C4-2B (cell line): Measurements from ENCODE around the gene VASH2.

Experiments
- H3K27ac ChIP-seq: fragments of 450-650 bp; 2 replicates; pipeline ENCODE4 v1.5.1; 2017
- ZFX ChIP-seq: fragments of 450-650 bp; IDR thresholded peaks from 2 replicates; pipeline ENCODE4 v1.6.1; 2017
- TF ChIP-seq, protein P1 (sequence below): fragments of 450-650 bp; conservative IDR thresholded peaks from 2 replicates; pipeline ENCODE4 v1.5.1; 2017; ENCODE audit warnings: mild to moderate bottlenecking

The VASH2 gene

DNA sequence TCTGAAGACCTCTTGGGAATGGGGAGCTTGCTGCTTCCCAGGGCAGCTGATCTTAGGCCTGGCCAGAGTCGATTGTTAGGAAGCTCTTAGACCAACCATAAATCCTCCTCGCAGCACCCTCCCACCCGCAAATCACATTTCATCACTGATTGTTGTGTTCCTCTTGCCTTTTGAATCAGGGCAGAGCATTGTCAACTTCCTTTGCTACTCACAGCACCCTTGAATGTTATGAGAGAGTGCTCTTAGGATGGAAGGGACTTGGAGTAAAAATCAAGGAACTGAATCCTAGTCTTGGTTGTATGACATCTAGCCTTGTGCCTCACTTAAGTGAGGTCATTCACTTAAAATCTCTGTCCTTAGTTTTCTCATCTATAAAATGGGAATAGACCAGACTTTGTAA, 3.0 kb downstream of the VASH2 start:
- no peak for TF ChIP-seq ZFX
- TF ChIP-seq, protein P1, sequence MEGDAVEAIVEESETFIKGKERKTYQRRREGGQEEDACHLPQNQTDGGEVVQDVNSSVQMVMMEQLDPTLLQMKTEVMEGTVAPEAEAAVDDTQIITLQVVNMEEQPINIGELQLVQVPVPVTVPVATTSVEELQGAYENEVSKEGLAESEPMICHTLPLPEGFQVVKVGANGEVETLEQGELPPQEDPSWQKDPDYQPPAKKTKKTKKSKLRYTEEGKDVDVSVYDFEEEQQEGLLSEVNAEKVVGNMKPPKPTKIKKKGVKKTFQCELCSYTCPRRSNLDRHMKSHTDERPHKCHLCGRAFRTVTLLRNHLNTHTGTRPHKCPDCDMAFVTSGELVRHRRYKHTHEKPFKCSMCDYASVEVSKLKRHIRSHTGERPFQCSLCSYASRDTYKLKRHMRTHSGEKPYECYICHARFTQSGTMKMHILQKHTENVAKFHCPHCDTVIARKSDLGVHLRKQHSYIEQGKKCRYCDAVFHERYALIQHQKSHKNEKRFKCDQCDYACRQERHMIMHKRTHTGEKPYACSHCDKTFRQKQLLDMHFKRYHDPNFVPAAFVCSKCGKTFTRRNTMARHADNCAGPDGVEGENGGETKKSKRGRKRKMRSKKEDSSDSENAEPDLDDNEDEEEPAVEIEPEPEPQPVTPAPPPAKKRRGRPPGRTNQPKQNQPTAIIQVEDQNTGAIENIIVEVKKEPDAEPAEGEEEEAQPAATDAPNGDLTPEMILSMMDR, result no peak
- no peak overlapping the region for H3K27ac ChIP-seq

DNA sequence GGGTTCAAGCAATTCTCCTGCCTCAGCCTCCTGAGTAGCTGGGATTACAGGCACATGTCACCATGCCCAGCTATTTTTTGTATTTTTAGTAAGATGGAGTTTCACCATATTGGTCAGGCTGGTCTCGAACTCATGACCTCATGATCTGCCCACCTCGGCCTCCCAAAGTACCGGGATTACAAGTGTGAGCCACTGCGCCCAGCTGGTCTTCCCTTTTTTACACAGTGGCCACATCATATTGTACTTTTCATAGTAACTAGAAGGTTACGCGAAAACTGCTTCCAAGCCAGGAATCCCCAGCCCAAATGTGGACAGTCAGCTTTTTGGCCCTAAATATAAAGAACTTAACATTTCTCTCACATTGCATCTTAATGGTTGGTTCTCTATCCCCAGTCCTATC, 4.2 kb downstream of the VASH2 start:
- H3K27ac ChIP-seq, result no peak overlapping the region

DNA sequence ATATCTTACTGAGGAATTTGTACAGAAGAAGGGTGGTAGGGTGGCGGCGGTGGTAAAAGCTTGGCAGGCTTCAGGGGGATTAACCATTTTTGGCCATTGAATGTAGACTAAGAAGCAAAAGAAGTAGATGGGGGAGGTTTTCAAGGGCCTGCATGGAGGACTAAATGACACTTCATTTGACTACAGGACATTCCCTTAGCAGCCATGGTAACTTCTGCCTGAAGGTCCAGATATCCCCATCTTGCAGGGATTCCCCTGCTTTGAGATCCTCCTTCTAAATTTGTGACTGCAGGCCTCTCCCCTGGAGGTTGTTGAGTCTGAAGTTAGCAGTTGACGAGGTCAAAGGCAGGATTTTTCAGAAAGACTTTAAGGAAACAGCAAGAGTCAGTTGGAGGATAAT, 4.8 kb downstream of the VASH2 start:
- H3K27ac ChIP-seq, result no peak overlapping the region
- TF ChIP-seq, protein P1, result no peak
- TF ChIP-seq ZFX, result no peak

More for the DNA sequence above, 4.2 kb downstream of the VASH2 start:
- TF ChIP-seq, protein P1, result no peak
- no peak for TF ChIP-seq ZFX

GRCh38 chr1:212955961-212956620, 5.8 kb downstream of the VASH2 start:
- TF ChIP-seq, protein P1, result no peak
- TF ChIP-seq ZFX, result no peak
- no peak overlapping the region for H3K27ac ChIP-seq

- TF ChIP-seq, protein P1, result no peak
- no peak for TF ChIP-seq ZFX
Observed at GRCh38 chr1:212957546-212957945, 7.2 kb downstream of the VASH2 start.

GRCh38 chr1:212958175-212958574, 7.8 kb downstream of the VASH2 start:
- H3K27ac ChIP-seq, result no peak overlapping the region
- TF ChIP-seq ZFX, result no peak
- TF ChIP-seq, protein P1, result no peak

More at GRCh38 chr1:212957546-212957945, 7.2 kb downstream of the VASH2 start:
- no peak overlapping the region for H3K27ac ChIP-seq

- TF ChIP-seq, protein P1, result no peak
- TF ChIP-seq ZFX, result no peak
- H3K27ac ChIP-seq, result no peak overlapping the region
Observed at GRCh38 chr1:212959266-212960220, 9.2 kb downstream of the VASH2 start.
